ENCODE results near the gene SLC12A3.

GRCh38 chr16:56961851-56962281 lies 96.9 kb downstream of the SLC12A3 start, which contains the start of gene CETP:
- TF ChIP-seq FOXK2 (IDR thresholded peaks at IDR 0.05) (no peak), FOXM1 (IDR thresholded peaks at IDR 0.05; ENCODE audit: borderline replicate concordance) (no peak), SP1 (IDR thresholded peaks at IDR 0.05) (no peak), ZNF384 (IDR thresholded peaks at IDR 0.05) (no peak), TARDBP (IDR thresholded peaks at IDR 0.05) (no peak), ELF4 (IDR thresholded peaks at IDR 0.05) (no peak), SUZ12 (IDR thresholded peaks at IDR 0.05) (no peak), BHLHE40 (IDR thresholded peaks at IDR 0.05; ENCODE audit: borderline replicate concordance) (no peak), PKNOX1 (IDR thresholded peaks at IDR 0.05) (no peak), FOXA1 (IDR thresholded peaks at IDR 0.05) (no peak)
